Superior temporal gyrus (tissue), 1 donor: ENCODE results near the gene TP53I13.

Experiments
- DNase-seq: peaks from one replicate; pipeline ENCODE4 v3.0.0-alpha.2; 2016; ENCODE audit errors: extremely low spot score

TP53I13 gene

DNA sequence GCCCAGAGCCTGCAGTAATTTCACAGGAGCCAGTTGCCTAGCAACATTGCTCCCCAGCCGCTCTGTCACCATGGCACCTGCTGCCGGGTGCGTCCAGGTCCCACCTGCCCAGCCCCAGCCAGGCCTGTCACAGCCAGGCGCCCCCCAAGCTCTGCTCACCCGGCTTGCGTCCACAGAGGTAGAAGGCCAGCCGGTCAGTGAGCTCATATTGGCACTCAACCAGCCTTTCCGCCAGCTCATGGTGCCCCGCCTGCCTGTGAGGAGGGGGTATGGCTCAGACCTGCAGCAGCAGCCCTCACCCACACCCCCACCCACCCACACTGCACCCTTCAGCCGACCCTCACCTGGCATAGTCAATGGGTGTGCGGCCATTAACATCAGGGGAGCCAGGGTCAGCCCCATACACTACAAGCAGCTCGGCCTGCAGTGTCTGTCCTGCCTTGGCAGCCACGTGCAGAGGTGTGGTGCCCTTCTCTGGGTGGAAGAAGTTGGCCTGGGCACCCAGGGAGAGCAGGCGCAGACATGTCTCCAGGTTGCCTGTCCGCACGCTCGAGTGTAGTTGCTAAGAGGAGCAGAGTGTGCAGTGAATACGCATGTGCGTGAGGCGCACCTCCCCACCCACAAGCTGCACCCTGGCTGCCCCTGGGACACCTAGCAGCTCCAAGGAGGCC lies 13.2 kb downstream of the TP53I13 start:
- DNase-seq, result no peak

DNA sequence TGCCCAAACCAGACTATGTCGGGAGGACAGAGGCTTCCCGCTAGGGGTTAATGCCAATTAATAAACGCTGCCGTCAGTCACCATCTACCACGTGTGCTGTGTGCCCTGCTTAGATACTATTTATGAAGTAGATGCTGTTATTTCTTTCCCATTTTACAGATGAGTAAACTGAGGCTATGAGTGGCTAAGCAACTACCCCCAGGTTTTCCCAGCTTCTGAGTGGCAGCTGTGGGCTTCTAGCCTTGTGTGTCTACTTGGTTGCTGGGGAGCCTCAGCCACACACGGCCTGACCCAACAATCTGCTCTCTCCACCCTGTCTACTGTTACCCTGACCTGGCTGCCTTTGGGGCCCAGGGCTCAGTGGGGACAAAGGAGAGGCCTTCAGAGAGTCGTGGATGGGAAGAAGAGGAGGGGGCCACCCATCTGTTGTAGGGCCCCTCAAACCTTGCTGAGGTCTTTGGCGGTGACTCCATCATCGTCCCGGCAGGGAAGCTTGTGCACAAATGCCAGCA lies 13.8 kb downstream of the TP53I13 start:
- no peak for DNase-seq

DNA sequence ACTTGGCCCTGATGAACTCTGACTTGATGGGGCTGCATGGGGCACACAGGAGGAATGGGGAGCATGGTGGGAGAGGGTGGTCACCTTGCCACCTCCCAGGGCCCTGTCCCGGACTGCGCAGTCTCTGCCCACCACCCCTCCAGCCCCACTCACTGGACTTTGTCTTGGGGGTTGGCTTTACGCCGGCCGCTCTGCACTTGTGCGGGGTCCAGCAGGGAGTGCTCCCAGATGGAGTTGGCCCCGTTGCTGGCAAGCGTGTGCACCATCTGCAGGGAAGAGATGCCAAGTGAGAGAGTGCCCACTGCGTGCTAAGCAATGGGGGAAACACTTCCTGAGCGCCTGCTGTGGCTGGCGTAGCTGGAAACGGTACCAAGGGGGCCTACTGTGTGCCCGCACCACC lies 14.3 kb downstream of the TP53I13 start:
- peak; percentile 91 for DNase-seq

DNA sequence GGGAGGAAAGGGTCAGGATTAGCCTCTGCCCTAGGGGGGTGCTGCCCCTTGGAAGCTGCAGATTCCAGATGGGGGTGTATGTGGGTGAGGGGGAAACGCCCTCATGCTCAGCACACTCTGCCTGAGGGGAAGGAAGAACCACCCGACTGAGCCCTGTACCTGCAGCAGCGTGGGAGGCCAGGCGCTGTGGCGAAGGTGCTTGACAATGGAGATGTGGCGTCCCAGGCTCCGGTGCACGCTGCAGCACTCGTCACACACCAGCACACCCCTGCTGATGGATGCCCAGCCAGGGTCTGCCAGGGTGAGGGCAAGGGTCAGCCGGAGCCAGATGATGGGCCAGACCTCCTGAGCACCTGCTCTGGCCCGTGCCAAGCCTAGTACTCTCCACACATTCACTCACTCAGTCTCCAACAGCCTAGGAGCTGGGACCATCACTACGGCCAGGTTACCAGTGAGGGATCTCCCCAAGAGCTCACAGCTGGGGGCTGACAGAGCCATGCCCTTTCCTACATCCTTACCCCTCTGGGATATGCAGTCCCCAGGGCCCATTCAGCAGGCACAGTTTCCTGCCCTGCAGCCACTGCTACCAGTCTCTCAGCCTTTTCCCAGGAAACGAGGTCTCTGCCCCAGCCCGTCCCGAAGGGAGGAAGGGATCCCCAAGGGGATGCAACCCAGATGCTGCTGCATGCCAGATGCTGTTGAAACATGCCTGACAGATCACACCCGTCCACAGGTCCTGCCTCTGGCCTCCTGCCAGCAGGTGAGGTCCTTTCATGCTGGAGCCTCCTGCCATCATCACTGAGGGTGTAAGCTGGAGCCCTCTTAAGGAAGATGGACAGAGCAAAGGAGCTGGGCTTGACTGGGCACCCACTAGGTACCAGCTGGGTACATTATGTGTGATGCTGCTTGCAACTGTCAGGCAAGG lies 15.1 kb downstream of the TP53I13 start:
- DNase-seq, result no peak

DNA sequence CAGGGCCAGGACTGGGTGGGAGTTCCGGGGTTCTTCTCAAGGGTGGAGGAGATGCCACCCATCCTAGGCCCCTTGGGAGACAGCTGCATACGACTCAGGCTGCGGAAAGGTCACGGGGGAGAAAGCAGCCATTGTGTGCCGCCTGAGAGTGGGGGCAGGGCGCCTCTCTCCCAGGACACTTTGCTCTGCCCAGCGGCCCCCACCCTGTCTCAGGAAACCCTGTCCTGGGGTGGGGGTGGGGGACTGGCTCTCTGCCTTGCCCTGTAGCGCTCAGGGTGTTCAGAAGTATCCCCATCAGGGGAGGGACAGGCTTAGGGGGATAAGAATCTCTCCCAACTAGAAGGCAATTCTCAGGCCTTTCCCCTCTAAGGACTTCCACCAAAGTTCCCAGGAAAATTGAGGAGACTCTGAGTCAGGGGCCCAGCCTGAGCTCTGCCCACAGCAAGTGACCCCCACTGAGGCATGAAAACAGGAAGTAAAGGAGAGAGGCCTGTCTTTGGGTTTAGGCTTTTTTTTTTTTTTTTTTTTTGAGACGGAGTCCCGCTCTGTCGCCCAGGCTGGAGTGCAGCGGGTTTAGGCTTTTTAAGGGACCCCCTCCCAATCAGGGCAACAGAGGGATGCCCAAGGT lies 16.1 kb downstream of the TP53I13 start:
- DNase-seq, result peak; percentile 82

DNA sequence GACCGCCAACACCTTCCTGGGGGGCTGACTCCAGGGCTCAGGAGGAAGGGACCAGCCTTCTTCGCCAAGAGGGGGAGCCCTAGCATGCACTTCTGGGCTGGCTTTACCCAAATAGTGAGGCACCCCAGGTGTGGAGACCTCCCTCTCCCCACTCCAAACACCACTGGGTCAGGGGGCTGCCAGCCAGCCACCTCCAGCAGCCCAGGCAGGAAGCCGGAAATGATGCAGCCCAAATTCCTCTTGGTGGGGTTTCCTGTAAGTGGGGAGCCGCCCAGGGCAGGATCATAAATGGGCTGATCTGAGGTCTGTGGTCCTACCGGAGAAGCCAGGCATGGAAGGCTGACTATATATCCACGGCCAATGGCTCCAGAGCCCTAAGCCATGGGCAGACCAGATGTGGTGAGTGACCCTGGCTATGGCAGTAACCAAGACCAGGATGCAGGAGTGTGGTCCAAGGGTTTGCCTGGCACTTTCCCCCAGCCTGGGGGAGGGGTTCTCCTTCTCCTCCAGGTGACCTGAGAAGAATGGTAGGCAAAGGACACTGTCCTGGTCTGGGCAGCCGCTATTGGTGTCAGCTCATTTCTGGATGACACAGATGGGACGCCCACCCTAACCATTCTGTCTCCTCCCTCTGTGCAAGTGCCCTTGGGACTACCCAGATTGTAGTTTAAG lies 16.7 kb downstream of the TP53I13 start:
- no peak for DNase-seq

DNA sequence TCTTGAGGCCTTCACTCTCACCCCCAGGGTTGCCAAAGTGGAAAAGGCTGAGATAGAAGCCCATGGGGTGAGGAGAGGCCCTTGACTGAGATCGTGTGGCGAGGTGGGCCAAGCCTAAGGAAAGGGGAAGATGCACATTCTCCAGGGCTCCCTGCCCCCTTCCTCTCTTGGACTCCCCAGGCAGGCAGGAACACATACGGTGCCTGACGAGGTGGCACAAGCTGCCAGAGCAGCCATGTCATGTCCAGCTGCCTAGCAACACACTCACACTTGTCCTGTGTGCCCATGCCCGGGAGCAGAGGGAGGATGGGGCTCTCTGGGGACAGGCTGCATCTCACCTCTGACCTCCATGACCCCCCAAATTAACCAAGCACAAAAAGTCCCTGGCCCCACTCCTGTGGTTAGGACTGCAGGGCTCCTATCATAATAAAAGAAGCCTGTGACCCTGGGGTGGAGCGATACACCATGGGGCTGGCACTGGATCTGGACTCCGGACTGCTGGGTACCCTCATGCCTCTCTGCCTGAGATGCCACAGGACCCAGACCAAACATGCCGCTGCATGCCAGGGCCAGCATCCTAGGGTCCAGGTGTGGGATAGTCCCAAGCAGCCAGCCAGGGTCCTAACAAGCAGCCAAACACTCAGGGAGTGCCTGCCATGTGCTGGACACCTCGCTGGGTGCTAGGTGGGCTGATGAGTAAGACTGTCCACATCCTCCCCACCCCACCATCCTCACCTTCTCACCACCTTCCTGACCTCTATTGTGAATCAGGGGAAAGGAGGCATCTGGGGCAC lies 18.4 kb downstream of the TP53I13 start:
- no peak for DNase-seq

DNA sequence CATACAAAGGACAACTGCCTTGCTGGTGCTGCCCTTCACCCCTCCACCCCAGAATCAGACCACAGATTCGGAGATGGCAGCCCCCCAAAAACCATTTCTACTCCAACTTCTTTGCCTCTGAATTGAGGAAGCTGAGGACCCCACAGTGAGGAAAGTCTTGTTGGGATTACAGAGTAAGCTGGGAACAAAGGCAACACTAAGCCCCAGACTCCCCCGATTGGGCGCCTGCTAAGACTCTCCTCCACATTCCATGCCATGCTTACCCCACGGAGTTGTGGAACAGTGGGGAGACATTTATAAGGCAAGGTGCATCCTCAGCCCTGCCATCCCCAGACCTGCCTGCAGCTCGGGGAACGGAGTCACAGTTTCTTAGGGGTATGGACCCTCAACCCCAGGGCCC lies 19.1 kb downstream of the TP53I13 start:
- DNase-seq, result no peak

DNA sequence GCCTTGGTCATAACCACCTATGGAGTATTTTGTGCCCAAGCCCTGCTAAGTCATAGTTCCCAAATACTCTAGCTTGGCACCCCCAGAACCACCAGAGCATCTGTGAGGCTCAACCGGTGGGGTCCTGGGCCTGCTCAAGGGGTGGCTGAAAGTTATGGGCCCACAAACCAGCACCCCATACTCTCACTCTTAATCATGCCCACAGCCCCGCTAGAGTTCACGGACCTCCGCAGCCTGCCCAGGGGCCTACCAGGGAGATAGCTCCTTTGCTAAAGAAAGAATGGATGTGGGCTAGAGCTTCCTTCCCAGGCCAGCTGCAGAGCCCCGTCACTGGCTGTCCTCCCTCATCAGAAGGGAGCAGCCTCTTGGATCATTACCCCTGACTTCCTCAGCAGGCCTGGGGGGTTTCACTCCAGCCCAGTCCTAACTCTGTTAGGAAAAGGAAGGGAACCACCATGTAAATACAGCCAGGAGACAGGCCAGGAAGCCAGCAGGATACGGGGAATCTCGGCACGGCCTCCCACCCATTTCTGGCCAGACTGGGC lies 19.6 kb downstream of the TP53I13 start:
- DNase-seq, result no peak

DNA sequence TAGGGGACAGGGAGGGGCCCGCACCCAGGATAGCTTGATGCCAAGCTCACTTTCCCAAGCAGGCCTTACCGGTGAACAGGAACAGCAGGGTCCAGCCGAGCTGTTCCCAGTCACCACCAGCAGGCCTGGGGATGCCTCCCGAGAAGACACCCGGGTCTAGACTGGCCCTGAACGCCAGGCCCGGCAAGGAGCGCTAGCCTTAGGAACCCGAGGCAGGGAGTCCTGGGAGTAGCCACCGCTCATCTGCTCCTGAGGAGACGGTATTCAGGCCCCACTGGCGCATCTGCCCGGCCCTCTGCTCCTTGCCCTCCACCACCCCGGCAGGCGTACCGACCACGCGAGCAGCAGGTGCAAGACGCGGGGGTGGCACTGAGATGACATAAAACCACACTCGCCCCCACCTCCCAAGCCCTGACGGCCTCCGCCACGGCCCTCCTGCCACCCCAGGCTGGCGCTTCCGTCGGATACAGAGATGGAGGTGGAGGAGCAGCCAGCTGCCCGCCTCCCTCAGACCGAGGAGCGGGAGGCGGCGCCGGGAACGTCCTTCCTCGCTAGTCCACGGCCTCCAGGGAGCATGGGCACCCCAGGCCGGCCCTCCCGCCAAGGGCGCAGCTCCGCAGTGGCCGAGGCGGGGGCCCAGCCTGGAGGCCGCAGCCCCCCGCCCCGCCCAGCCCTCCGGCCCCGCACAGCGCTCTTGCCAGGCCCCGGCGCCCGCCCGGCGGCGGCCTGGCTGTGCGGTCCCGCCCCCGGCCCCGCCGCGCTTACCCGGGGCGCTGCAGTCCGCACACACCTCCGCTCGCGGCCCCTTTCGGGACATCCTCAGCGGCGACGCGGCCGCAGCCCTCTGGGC lies 20.3 kb downstream of the TP53I13 start:
- DNase-seq, result no peak

DNA sequence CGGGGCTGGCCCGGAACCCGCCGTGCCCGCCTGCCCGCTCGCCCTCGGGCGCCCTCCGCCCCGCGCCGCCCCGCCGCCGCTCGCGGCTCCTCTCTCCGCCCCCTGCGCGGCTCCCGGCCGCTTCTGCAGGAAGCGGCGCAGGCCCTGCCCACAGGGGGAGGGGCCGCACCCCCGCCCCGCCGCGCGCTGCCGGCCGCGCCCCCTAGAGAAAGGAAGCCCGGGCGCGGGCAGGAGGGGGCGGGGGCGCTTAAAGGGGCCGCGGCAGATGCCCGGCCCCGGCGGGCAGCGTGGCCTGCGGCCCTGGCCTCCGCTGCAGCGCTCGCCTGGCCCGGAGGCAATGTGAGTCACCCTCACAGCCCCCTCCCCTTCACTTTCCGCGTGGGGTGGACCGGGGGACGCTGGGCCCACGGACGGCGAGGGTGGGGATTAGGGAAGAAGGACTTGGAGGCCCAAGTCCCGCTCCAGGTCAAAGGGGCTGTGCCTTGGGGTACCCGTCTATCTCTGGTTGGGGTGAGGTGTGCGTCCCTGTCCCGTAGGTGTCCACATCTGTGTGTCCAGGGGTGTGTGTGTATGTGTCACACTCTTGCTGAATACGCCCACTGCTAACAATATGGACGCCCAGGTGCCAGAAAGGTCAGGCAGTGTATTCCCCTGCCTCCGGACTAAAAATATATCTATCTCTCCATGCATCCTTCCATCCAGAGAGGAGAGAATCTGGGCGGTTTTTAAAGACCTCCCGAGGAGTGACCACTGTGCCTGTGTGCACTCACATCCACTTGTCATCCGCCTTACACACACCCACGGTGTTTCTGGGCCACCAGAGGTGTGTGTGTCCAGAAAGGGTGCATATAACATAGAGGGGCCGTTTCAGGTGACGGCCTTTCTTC lies 21.3 kb downstream of the TP53I13 start, which contains the start of gene GIT1:
TSS of gene GIT1 (minus strand) at position 125 of the 887 bp plus-strand sequence. CDS start 270 bp downstream, outside the sequence.
- DNase-seq, result peak; percentile 81

DNA sequence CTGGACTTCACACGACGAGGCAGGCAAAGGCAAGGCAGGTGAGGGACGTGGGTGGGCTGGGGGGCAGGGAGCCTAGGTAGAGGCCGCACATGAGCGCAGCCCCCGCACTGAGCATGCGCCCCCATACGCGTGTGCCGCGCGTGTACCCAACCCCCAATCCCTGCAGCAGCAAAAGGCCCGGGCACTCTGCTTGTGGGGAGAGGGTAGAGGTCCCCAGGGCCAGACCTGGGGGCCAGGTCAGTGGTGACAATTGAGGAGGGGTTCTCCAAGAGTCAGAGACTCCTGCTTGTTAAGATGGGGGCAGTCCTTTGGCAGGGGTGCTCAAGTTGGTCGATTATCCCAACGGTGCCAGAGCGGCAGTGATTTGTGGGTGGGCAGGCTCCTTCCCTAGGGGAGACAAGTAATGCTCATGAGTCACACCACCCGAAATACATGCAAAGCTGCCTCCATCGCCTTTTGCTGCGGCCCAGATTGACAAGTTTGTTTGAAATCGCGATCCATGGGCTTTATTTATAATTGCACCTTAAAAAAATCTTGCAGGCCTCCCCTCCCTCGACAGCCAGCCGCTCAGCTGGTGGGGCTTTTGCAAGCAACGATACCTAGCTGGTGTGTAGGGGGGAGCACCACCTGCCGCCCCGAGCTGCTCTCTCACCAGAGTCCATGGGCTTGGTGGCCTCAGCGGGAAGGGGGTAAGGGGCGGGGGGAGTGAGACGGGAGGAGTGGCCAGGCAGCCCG lies 22.1 kb downstream of the TP53I13 start:
- DNase-seq, result no peak

DNA sequence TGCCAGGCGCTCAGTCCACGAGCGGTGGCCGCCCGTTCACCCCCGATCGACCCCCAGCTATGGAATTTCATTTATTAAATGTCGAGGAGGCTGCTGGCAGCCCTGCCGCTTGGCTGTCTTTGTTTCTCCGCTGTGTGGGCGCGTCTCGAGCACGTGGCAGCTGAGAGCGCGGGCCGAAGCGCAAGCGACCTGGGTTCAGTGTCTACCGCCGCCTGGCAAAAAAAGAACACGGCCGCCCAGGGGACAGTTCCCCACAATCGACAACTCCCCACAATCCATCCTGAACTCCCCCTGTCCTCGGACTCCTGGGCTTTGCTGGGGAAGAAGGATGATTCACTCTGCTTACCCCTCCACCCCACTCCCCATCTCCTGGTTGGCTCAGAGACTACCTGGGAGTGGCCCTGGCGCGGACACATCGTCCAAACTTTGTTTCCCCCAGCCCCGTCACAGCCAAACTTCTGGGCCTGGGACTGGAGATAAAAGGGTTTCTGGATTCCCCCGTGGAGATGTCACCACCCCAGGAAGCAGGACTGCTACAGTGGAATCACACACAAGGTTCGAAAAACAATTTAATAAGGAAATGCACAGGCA lies 22.7 kb downstream of the TP53I13 start:
- DNase-seq, result no peak

DNA sequence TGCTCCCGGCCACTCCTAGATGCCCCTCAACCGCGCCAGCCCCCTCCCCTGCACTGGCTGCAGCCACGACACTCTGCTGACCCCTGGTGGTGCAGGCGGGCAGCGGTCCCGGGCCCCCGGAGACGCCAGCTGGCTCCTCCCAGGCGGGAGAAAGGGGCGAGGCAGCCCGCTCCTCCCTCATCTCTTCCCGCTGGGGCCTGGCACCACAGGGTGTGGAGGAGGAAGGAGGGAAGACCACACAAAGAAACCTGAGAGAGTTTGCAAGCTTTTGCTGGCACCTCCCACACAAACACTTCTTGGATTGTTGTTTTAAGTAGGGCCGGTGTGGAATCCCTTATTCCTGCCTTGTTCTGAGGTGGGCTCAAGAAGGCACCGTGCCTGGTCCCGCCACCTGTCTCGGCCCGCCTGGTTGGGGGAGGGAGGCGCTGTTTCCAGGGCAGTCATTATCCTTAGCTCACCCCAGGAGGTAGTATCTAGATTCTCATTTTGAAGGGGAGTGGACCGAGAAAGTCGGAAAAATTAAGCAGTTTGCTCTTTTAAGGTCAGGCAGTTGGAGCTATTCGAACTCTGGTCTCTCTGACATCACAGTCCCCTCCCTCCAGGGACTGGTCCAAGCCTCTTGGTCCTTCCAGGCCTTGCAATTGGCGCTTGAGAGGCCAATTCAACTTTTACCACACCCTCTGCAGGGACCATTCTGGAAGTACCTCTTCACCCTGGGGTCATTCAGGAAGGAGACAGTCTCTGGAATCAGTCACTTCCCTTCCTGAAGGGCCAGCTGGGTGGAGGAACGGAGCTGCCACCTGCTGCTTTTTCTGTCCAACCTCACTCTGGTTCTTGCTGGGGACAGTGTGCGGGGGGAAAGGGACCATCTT lies 23.5 kb downstream of the TP53I13 start:
- DNase-seq, result peak; percentile 89

DNA sequence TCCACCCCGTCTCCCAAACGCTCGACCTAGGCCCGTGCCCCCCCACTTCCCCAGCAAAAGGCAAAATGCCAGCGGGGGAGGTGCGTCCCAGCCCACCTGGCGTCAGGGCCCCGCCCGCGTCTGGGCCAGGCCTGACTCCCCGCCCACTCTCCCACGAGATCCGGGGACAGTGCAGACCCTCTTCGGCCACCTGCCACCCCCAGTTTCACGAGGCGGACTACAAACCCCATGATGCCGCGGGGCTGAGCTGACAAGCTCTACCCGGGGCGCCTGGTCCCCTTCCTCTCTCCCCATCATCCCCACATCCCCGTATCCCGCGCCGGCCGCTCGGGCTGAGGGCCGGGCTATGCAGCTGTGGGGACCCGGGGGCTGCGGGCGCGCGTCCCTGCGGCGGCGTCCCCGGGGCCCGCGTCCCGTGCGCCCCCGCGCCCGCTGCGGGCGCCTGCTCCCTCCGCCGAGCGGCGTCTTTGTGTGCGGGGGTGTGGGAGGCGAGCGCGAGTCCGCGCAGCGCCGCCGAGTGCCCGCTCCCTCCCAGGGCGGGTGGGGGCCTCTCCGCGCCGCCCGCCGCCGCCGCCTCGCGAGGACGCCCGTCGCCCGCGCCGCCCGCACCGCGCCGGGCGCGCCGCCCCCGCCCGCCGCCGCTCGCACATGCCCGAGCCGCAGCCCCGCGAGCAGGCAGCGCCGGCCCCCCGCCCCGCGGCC lies 24.5 kb downstream of the TP53I13 start, which contains the start of gene ANKRD13B:
TSS of gene ANKRD13B (plus strand) at position 283 of the 702 bp plus-strand sequence. CDS start 490 bp downstream, outside the sequence.
- no peak for DNase-seq
